ENCODE measurements around the gene CAMK2N2. TPM values are rescaled to one million over a fixed set of nuclear protein-coding genes. Genes with fewer than 3 reads are reported as not detected.

The CAMK2N2 gene
- total and polyA plus RNA-seq, 9 of the 15 experiments (the other 6 are each of a cell fraction or from before 2014, with no cell fraction given) = 0.08 to 0.22 (median 0.11) TPM; not detected in 5

- FAIRE-seq (no peak), ATAC-seq (no peak), DNase-seq (ENCODE audit: extremely low read depth in 1 of 4, low spot score in 3 of 4) (no peak)
- ChIA-PET POLR2A (interaction anchor here (0.6 kb wide), 1 partner anchor 981 kb away, joined by 4 read pairs; no protein-coding TSS in a partner anchor), CTCF (ENCODE audit: low intra/inter-chr PET ratio) (no interaction called here)
- intact Hi-C loops (cut with micrococcal nuclease) (no loop called here), in situ Hi-C loops (cut with MboI) (no loop called here)
- Histone ChIP-seq H3K27ac (ENCODE audit: extremely low read depth, low read depth, low read length) (no peak overlapping the region), H4K20me1 (replicated peaks; ENCODE audit: control insufficient read depth, insufficient read depth, low read length) (0 out of 2 replicates have a peak, but pooled peaks cover 5% of the 10 kb centered on the region), H3K27me3 (ENCODE audit: control insufficient read depth in 2 of 2, insufficient read depth in 2 of 2, low read length in 2 of 2) (peaks cover 29 to 57% of the 10 kb centered on the region in 2 experiments), H2AFZ (ENCODE audit: low read depth, low read length) (no peak overlapping the region), H3K4me2 (ENCODE audit: insufficient read depth, low read length) (no peak overlapping the region), H3K9ac (ENCODE audit: insufficient read depth in 1 of 2, low read depth in 2 of 2, low read length in 2 of 2) (peak overlapping the region in 1 of 2 experiments; percentile 6; a peak in 2 of 4 replicates), H3K9me1 (ENCODE audit: control insufficient read depth, insufficient read depth, low read length) (no peaks in the 10 kb centered on the region), H3K79me2 (ENCODE audit: control insufficient read depth, insufficient read depth, low read length) (no peaks in the 10 kb centered on the region), H3K4me1 (replicated peaks in 1 of 2; ENCODE audit: control insufficient read depth in 2 of 2, insufficient read depth in 2 of 2, low read length in 2 of 2) (peaks cover 0 to 33% of the 10 kb centered on the region in 2 experiments; a peak in 3 of 5 replicates), H3K4me3 (no peak overlapping the region), H3K36me3 (ENCODE audit: control insufficient read depth, insufficient read depth, low read length) (no peaks in the 10 kb centered on the region), H3K9me3 (replicated peaks; ENCODE audit: control insufficient read depth, insufficient read depth, low read depth, low read length) (no peaks in the 10 kb centered on the region)
- no TSS peak for BruUV-seq (replicated peaks)
- WGBS (ENCODE audit: insufficient coverage, low coverage, missing lambda C conversion rate) = 9% methylated on average over 18 of the region's 19 CpGs
- TF ChIP-seq ZNF239 (CRISPR knock-in tag; IDR thresholded peaks at IDR 0.05) (no peak), ARID1B (IDR thresholded peaks at IDR 0.05) (no peak), TAF9B (IDR thresholded peaks at IDR 0.05; ENCODE audit: partially characterized antibody) (no peak), HNRNPUL1 (IDR thresholded peaks at IDR 0.05; ENCODE audit: low read length) (no peak), ZNF354B (CRISPR knock-in tag; IDR thresholded peaks at IDR 0.05) (no peak), ZNF124 (CRISPR knock-in tag; IDR thresholded peaks at IDR 0.05) (no peak), ID3 (CRISPR knock-in tag; IDR thresholded peaks at IDR 0.05) (no peak), ID3 (tag; IDR thresholded peaks at IDR 0.05) (no peak), HMGXB4 (CRISPR knock-in tag; IDR thresholded peaks at IDR 0.05) (no peak), ZNF655 (CRISPR knock-in tag; IDR thresholded peaks at IDR 0.05) (no peak), TEAD2 (tag; IDR thresholded peaks at IDR 0.05) (no peak), NR2F6 (CRISPR knock-in tag; IDR thresholded peaks at IDR 0.05) (no peak), ZC3H4 (CRISPR knock-in tag; IDR thresholded peaks at IDR 0.05; ENCODE audit: borderline replicate concordance) (no peak)
These were observed 26.5 kb downstream of the CAMK2N2 start for GRCh38 chr3:184234671-184235380.

Measured in K562 (cell line).